PC-9 (cell line): Measurements from ENCODE around the gene ZCCHC10. TPM values are rescaled to one million over a fixed set of nuclear protein-coding genes. Genes with fewer than 3 reads are reported as not detected.
A peak's percentile ranks its signal among the peaks of the same experiment; 100 is the strongest.
"Not testable (repeated sequence)": the region's sequence is repeated elsewhere in the genome, so short reads cannot be mapped to it uniquely, and the experiment has no call there.

Source experiments
- BruUV-seq: library from RNA; stranded (reverse); fragments of 400-500 nt; replicated peaks from 2 replicates; lab custom pipeline; 2021; lab: Mats Ljungman, UMichigan
- CTCF ChIA-PET: fragments of 300-600 bp; sonication (Branson Sonifier 250); formaldehyde crosslinking; loops from one replicate; lab custom pipeline; 2022; ENCODE audit warnings: antibody characterized with exemption; lab: Charles Lee
- POLR2A ChIA-PET: fragments of 300-600 bp; sonication (Branson Sonifier 250); formaldehyde crosslinking; loops from one replicate; lab custom pipeline; 2022; ENCODE audit warnings: antibody characterized with exemption; ENCODE audit not compliant: unreplicated experiment; lab: Charles Lee
- DNase-seq, 2 experiments: peaks; one replicate each; pipeline versions ENCODE4 v3.0.0 to v3.0.0-alpha.2; 2015 to 2022; ENCODE audit warnings: mixed read lengths in 1 of 2
- H2AFZ ChIP-seq: fragments of 200-600 bp; sonication (generic); 2 replicates; pipeline ENCODE4 v1.8.1; 2017; ENCODE audit warnings: antibody characterized with exemption
- H3F3A ChIP-seq: fragments of 200-600 bp; sonication (generic); 2 replicates; pipeline ENCODE4 v1.8.1; 2017; ENCODE audit warnings: antibody characterized with exemption, mild to moderate bottlenecking, low read depth; ENCODE audit not compliant: insufficient read depth
- H3K27ac ChIP-seq: fragments of 200-600 bp; sonication (generic); 2 replicates; pipeline ENCODE4 v1.6.1; 2016; ENCODE audit warnings: mixed run types
- H3K27me3 ChIP-seq: fragments of 200-600 bp; sonication (generic); 2 replicates; pipeline ENCODE4 v1.6.1; 2016; ENCODE audit warnings: low read depth, mixed run types; ENCODE audit not compliant: insufficient read depth
- H3K36me3 ChIP-seq: fragments of 200-600 bp; sonication (generic); 2 replicates; pipeline ENCODE4 v1.6.1; 2016; ENCODE audit warnings: low read depth, mixed run types
- H3K4me1 ChIP-seq: fragments of 200-600 bp; sonication (generic); replicated peaks from 2 replicates; pipeline ENCODE4 v1.6.1; 2016; ENCODE audit warnings: mixed run types; ENCODE audit not compliant: insufficient read depth
- H3K4me2 ChIP-seq: fragments of 200-600 bp; sonication (generic); 2 replicates; pipeline ENCODE4 v1.6.1; 2017; ENCODE audit warnings: mixed run types
- H3K4me3 ChIP-seq: fragments of 200-600 bp; sonication (generic); 2 replicates; pipeline ENCODE4 v1.6.1; 2016; ENCODE audit warnings: mixed run types
- H3K79me2 ChIP-seq: fragments of 200-600 bp; sonication (generic); 2 replicates; pipeline ENCODE4 v1.6.1; 2017; ENCODE audit warnings: low read depth, mixed run types
- H3K9me2 ChIP-seq: fragments of 200-600 bp; sonication (generic); 2 replicates; pipeline ENCODE4 v1.8.1; 2017; ENCODE audit warnings: mild to moderate bottlenecking; ENCODE audit not compliant: insufficient read depth
- H3K9me3 ChIP-seq: fragments of 200-600 bp; sonication (generic); 2 replicates; pipeline ENCODE4 v1.8.1; 2016; ENCODE audit warnings: low read depth; ENCODE audit not compliant: insufficient read depth
- H4K20me1 ChIP-seq: fragments of 200-600 bp; sonication (generic); 2 replicates; pipeline ENCODE4 v1.8.1; 2017; ENCODE audit not compliant: insufficient read depth
- EZH2 ChIP-seq: fragments of 200-600 bp; sonication (generic); IDR thresholded peaks from 2 replicates; pipeline ENCODE4 v1.8.0; 2017; ENCODE audit warnings: antibody characterized with exemption, low read depth
- intact Hi-C: fragments of 100-400 bp; cut with micrococcal nuclease; formaldehyde crosslinking; loops from one replicate; pipeline ENCODE4 v1.10.0; 2022; ENCODE audit not compliant: unreplicated experiment
- total RNA-seq: library from RNA; stranded (reverse); gene quantifications from 2 replicates; pipeline ENCODE4 v1.2.3, GENCODE V29; 2021
- TF ChIP-seq, protein P1 (sequence below): fragments of 200-600 bp; sonication (generic); conservative IDR thresholded peaks from 2 replicates; pipeline ENCODE4 v1.6.1; 2017; ENCODE audit warnings: mixed run types, antibody characterized with exemption, mild to moderate bottlenecking, moderate library complexity

ZCCHC10 gene
- total RNA-seq, 1 experiment from 2014 or later: 14.9 TPM

DNA sequence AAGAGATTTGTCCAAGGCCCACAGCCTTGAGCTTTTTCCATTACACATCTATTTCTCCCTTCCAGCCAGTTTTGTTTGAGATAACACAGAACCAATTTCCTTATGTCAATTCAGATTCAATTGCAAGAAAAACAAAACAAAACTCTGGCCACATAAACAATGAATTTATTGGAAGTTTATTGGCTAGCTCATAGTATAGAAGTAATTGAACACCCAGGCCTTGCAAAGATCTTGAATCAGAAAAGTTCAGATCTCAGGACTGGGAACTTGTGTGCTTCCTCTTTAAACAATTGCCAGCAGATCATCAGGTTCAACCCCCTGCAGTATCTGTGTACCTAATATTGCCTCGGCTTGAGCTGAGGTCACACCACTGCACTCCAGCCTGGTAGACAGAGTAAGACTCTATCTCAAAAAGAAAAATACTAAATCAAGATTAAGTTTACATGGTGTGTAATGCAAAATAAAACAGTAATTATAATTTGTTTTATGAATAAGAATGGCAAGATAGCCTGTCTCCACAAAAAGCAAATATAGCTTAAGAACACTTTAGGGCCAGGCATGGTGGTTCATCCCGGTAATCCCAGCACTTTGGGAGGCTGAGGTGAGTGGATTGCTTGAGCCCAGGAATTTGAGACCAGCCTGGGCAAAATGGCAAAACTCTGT is 4.1 kb upstream of the ZCCHC10 start:
- intact Hi-C loops: no loop called here
- Histone ChIP-seq H3K4me3 (no peak overlapping the region), H4K20me1 (no peaks in the 10 kb centered on the region), H3K4me2 (no peak overlapping the region), H3K27me3 (no peaks in the 10 kb centered on the region), H3K36me3 (no peaks in the 10 kb centered on the region), H3K79me2 (peaks cover 5% of the 10 kb centered on the region), H3K4me1 (peaks cover 12% of the 10 kb centered on the region; the same call in 1 of the 2 replicates), H3K9me2 (no peaks in the 10 kb centered on the region), H3K9me3 (no peaks in the 10 kb centered on the region), H3K27ac (no peak overlapping the region), H3F3A (peaks cover 21% of the 10 kb centered on the region), H2AFZ (no peak overlapping the region)
- POLR2A ChIA-PET: no interaction called here
- no peak for DNase-seq
- CTCF ChIA-PET: no interaction called here
- BruUV-seq: no TSS peak
- no peak for TF ChIP-seq EZH2
- TF ChIP-seq, protein P1, sequence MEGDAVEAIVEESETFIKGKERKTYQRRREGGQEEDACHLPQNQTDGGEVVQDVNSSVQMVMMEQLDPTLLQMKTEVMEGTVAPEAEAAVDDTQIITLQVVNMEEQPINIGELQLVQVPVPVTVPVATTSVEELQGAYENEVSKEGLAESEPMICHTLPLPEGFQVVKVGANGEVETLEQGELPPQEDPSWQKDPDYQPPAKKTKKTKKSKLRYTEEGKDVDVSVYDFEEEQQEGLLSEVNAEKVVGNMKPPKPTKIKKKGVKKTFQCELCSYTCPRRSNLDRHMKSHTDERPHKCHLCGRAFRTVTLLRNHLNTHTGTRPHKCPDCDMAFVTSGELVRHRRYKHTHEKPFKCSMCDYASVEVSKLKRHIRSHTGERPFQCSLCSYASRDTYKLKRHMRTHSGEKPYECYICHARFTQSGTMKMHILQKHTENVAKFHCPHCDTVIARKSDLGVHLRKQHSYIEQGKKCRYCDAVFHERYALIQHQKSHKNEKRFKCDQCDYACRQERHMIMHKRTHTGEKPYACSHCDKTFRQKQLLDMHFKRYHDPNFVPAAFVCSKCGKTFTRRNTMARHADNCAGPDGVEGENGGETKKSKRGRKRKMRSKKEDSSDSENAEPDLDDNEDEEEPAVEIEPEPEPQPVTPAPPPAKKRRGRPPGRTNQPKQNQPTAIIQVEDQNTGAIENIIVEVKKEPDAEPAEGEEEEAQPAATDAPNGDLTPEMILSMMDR: no peak

DNA sequence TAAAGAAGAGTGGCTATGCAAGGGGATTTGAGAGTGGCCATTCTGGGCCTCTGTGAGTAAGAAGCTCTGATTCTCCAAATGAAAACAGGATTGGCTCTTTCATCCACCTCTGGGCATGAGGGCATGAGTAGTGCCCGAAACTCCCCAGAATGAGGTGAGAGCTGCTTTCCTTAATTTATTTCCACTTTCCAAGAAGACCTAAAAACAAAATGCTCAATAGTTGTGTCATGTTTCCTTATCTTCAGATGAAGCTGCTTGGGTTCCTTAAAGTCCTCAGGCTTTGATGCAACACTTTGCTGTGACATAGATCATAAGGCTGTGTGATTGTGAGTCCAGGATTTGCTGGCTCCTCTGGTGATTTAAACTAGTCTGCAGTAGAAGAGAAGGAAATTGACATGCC is 3.1 kb upstream of the ZCCHC10 start:
- POLR2A ChIA-PET: no interaction called here
- Histone ChIP-seq H3K79me2 (peaks cover 15% of the 10 kb centered on the region), H3K27ac (no peak overlapping the region), H3K4me2 (no peak overlapping the region), H3K36me3 (no peaks in the 10 kb centered on the region), H3K9me3 (no peaks in the 10 kb centered on the region), H3K27me3 (no peaks in the 10 kb centered on the region), H4K20me1 (no peaks in the 10 kb centered on the region), H3K4me3 (no peak overlapping the region), H3F3A (peaks cover 21% of the 10 kb centered on the region), H3K4me1 (peaks cover 22% of the 10 kb centered on the region; the same call in 1 of the 2 replicates), H2AFZ (no peak overlapping the region), H3K9me2 (no peaks in the 10 kb centered on the region)
- no peak for DNase-seq
- no TSS peak for BruUV-seq
- intact Hi-C loops: no loop called here
- TF ChIP-seq, protein P1: no peak
- no peak for TF ChIP-seq EZH2
- CTCF ChIA-PET: no interaction called here

DNA sequence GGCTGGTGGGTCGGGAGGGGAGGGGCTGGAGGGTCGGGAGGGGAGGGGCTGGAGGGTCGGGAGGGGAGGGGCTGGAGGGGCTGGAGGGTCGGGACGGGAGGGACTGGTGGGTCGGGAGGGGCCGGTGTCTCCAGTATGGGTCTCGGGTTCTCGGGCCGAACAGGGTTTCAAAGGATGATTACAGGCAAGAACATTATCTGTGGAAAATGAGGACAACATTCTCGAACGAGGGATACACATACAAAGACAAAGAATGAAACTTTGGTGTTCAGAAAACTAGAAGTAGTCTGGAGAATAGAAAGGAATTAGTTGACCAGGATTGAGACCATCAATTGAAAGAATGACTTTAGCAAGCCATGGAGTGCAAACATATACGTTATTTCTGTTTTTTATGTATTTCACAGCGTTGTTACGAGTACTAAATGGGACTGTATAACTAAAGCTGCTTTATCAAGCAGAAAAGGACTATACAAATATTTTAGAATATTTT is 360 bp upstream of the ZCCHC10 start:
- CTCF ChIA-PET: no interaction called here
- Histone ChIP-seq H3K27ac (peak overlapping the region; percentile 22; the same call in 1 of the 2 replicates), H3K36me3 (no peaks in the 10 kb centered on the region; the same call in 1 of the 2 replicates), H3K79me2 (peaks cover 34% of the 10 kb centered on the region), H3K4me3 (peak overlapping the region; percentile 80; the same call in 1 of the 2 replicates), H3K9me3 (no peaks in the 10 kb centered on the region), H3K9me2 (no peaks in the 10 kb centered on the region), H4K20me1 (no peaks in the 10 kb centered on the region; the same call in 1 of the 2 replicates), H3K4me2 (peak overlapping the region; percentile 97), H3F3A (peaks cover 19% of the 10 kb centered on the region), H2AFZ (peak overlapping the region; percentile 73), H3K27me3 (no peaks in the 10 kb centered on the region), H3K4me1 (peaks cover 13% of the 10 kb centered on the region; the same call in 1 of the 2 replicates)
- no peak for DNase-seq
- BruUV-seq: no TSS peak
- intact Hi-C loops: loop anchor here (2.0 kb wide), 1 partner anchor 64 kb away; the partner anchor contains the start of gene AFF4
- POLR2A ChIA-PET: no interaction called here
- TF ChIP-seq, protein P1: no peak
- TF ChIP-seq EZH2: no peak

DNA sequence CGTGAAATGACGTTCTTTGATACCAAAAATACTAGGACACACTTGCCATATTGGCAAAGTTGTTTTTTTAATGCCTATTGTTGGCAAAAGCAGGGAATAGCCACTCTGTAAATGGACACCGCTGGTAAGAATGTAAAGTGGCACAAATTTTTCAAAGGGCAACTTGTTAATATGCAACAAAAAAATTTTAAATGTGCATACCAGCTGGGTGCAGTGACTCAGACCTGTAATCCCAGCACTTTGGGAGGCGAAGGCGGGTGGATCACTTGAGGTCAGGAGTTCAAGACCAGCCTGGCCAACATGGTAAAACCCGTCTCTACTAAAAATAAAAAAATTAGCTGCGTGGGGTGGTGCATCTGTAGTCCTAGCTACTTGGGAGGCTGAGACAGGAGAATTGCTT is 6.9 kb downstream of the ZCCHC10 start:
- H3K4me2 ChIP-seq, H3K27me3 ChIP-seq, H3K9me3 ChIP-seq, DNase-seq, H3K9me2 ChIP-seq, H2AFZ ChIP-seq, H4K20me1 ChIP-seq, H3K4me3 ChIP-seq, BruUV-seq, intact Hi-C loops, H3K4me1 ChIP-seq, H3K27ac ChIP-seq, CTCF ChIA-PET, POLR2A ChIA-PET: not testable (repeated sequence)
- H3K36me3 ChIP-seq: peaks cover 14% of the 10 kb centered on the region; the same call in 1 of the 2 replicates
- H3K79me2 ChIP-seq: peaks cover 26% of the 10 kb centered on the region
- H3F3A ChIP-seq: peaks cover 13% of the 10 kb centered on the region
